ENCODE results near the gene RBM34. TPM values are rescaled to one million over a fixed set of nuclear protein-coding genes. Genes with fewer than 3 reads are reported as not detected.
"Not testable (repeated sequence)": the region's sequence is repeated elsewhere in the genome, so short reads cannot be mapped to it uniquely, and the experiment has no call there.

Gene RBM34
- total RNA-seq, 8 experiments from 2014 or later, result 111 to 157 (median 137) TPM

DNA sequence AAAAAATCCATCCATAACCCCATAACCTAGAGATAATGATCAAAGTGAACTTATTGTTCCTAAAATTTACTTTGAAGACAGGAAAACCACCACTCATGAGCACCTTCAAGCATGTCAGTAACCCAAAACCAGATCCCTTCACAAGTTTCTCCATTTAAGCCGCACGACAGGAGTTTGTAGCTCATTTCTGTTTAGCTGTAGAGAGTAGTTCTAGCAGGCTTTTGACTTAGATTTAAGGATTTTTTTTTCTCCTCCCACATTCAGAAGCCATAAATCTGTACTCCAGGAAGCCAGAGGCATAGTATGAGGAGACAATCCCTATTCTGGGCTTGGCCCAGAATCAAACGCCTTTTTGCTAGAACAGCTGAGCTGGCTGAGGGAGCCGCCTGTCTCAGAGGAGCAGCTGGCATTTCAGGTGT lies 58.0 kb downstream of the RBM34 start:
- in situ Hi-C loops (cut with MboI; ENCODE audit: low pct_unique_long_range_greater_than_20kb in 2 of 9, low sequenced_read_pairs in 9 of 9, unreplicated experiment in 9 of 9), result no loop called here
- H3K4me3 ChIP-seq, result no peak overlapping the region
- H3K27ac ChIP-seq, result no peak overlapping the region
- WGBS, 10 experiments, result 0 to 100% (median 88%) methylated on average over 1 to 4 of the region's 4 CpGs; no CpG with 5 or more reads in 3 of the 10 experiments
- H3K4me1 ChIP-seq (replicated peaks in 1 of 2), result peaks cover 6 to 9% of the 10 kb centered on the region in 2 donors
- ATAC-seq (replicated peaks in 6 of 8), result no peak

DNA sequence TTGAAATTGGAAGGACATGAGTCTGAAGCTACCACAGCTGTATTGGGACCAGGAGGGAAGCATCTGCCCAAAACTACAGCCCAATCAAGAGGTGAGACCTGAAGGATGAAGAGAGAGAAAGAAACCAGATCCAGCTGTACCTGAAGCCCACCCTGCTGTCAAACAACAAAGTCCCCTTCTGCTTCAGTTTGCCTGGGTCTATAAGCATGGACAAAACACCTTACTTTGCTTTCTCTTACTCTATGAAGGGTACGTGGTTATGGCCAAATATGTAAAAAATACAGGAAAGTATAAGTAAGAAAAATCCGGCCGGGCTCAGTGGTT lies 58.8 kb downstream of the RBM34 start:
- H3K27ac ChIP-seq, result no peak overlapping the region
- H3K4me3 ChIP-seq, result no peak overlapping the region
- no peak for ATAC-seq (replicated peaks in 6 of 8)
- 100% methylated on average over 3 of the region's 3 CpGs; no CpG with 5 or more reads in 7 of the 10 experiments for WGBS, 10 experiments
- H3K4me1 ChIP-seq (replicated peaks in 1 of 2), result peaks cover 6 to 9% of the 10 kb centered on the region in 2 donors
- in situ Hi-C loops (cut with MboI; ENCODE audit: low pct_unique_long_range_greater_than_20kb in 2 of 9, low sequenced_read_pairs in 9 of 9, unreplicated experiment in 9 of 9), result no loop called here

DNA sequence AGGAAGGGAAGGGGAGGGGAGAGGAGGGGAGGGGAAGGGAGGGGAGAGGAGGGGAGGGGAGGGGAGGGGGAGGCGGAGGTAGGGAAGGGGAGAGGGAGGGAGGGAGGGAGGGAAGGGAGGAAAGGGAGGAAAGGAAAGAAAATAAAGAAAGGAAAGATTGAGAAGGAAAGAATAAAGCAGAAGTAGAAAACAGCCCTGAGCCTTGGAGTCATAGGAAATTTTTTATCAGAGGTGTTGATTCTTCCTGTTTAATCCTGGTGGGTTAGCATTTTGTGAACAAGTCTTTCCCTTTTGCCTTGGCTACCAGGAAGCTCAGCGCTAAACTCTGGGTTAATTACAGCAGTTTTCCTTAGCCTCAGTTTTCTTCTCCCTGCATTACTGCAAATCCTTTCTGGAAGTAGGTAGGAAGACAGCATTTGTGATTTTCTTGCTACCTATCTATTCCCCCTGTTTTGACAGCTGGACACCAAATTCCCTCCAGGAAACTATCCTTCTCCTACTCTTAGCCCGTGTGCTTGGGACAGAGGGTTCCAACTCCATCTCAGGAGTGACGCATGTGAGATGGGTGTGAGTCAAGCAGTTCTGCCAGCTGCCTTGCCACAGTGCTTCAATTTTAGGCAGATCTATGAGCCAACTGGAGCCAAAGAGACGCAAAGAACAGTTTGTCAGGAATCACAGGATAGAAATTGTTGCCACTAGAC lies 59.3 kb downstream of the RBM34 start:
- Histone ChIP-seq H3K27ac (no peak overlapping the region), H3K4me3 (no peak overlapping the region), H3K4me1 (replicated peaks in 1 of 2) (peaks cover 6 to 9% of the 10 kb centered on the region in 2 donors)
- WGBS, 10 experiments, result 30 to 100% (median 100%) methylated on average over 1 to 4 of the region's 5 CpGs; no CpG with 5 or more reads in 2 of the 10 experiments
- in situ Hi-C loops (cut with MboI; ENCODE audit: low pct_unique_long_range_greater_than_20kb in 2 of 9, low sequenced_read_pairs in 9 of 9, unreplicated experiment in 9 of 9), result no loop called here
- ATAC-seq (replicated peaks in 6 of 8), result no peak

DNA sequence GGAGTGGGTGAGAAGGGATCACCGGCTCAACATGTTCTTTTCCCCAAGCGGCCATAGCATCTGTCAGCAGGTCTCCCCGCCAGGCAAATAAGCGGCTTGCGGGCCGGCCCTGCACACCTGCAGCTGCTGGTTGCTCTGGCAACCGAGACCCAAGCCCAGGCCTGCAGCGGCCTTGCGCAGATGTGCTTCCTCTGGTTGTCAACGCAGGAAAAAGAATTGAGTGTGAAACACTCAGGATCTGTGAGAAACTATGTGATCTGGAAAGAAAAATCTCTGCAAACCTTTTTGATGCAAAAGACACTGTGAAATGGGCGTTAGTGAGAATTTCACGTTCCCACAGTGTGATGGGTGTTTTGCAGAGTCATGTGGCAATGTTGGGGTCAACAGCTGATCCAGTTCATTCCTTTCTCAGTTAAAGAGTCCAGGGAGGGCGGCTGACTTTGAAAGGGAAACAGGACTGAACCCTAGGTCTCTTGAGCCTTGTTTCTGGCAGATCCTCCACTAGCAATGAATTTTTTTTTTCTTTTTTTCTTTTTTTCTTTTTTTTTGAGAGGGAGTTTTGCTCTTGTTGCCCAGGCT lies 60.8 kb downstream of the RBM34 start:
- H3K4me3 ChIP-seq, result no peak overlapping the region
- in situ Hi-C loops (cut with MboI; ENCODE audit: low pct_unique_long_range_greater_than_20kb in 2 of 9, low sequenced_read_pairs in 9 of 9, unreplicated experiment in 9 of 9), result no loop called here
- no peak for ATAC-seq (replicated peaks in 6 of 8)
- no peak overlapping the region for H3K27ac ChIP-seq
- WGBS, 10 experiments, result 32 to 79% (median 54%) methylated on average over 2 to 13 of the region's 13 CpGs
- H3K4me1 ChIP-seq (replicated peaks in 1 of 2), result peaks cover 6 to 9% of the 10 kb centered on the region in 2 donors

DNA sequence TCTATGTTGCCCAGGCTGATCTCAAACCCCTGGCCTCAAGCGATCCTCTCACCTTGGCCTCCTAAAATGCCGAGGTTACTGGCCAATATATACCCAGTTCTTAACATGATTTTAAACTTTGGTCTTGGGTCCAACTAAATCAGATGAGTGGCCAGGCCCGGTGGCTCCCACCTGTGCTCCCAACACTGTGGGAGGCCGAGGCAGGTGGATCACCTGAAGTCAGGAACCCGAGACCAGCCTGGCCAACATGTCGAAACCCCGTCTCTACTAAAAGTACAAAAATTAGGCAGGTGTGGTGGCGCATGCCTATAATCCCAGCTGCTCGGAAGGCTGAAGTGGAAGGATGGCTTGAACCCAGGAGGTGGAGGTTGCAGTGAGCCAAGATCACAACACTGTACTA lies 62.1 kb downstream of the RBM34 start:
- ATAC-seq (replicated peaks in 6 of 8), result no peak
- 89 to 100% (median 97%) methylated on average over 1 to 9 of the region's 9 CpGs; no CpG with 5 or more reads in 1 of the 10 experiments for WGBS, 10 experiments
- Histone ChIP-seq H3K4me1 (replicated peaks in 1 of 2) (peaks cover 0 to 4% of the 10 kb centered on the region in 2 donors), H3K27ac (no peak overlapping the region), H3K4me3 (no peak overlapping the region)
- in situ Hi-C loops (cut with MboI; ENCODE audit: low pct_unique_long_range_greater_than_20kb in 2 of 9, low sequenced_read_pairs in 9 of 9, unreplicated experiment in 9 of 9), result loop anchor here (10.0 to 25.0 kb wide), 8 partner anchors 362 to 987 kb away; partner anchors contain the start of genes IRF2BP2 (in 4 of the 9) and TARBP1 (in 2 of the 9)

DNA sequence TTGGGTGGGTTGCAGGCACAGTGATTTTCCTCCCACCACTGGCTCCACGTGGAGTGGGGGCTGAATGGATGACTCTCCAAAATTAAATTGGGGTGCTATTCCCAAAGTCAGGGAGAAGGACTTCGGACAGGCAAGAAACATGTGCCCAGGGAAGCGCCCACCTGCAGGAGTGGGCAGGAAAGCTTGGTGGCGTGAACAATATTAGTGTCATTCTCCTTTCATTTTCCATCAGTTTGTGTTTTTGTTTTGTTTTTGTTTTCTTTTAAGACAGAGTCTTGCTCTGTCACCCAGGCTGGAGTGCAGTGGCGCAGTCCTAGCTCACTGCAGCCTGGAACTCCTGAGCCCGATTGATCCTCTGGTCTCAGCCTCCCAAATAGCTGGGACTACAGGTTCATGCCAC lies 62.5 kb downstream of the RBM34 start:
- Histone ChIP-seq H3K27ac (no peak overlapping the region), H3K4me1 (replicated peaks in 1 of 2) (peaks cover 2 to 8% of the 10 kb centered on the region in 2 donors), H3K4me3 (no peak overlapping the region)
- in situ Hi-C loops (cut with MboI; ENCODE audit: low pct_unique_long_range_greater_than_20kb in 2 of 9, low sequenced_read_pairs in 9 of 9, unreplicated experiment in 9 of 9), result loop anchor here (10.0 to 25.0 kb wide), 8 partner anchors 361 to 986 kb away; partner anchors contain the start of genes IRF2BP2 (in 4 of the 9) and TARBP1 (in 2 of the 9)
- no peak for ATAC-seq (replicated peaks in 6 of 8)
- 14 to 100% (median 83%) methylated on average over 1 to 6 of the region's 6 CpGs for WGBS, 10 experiments

DNA sequence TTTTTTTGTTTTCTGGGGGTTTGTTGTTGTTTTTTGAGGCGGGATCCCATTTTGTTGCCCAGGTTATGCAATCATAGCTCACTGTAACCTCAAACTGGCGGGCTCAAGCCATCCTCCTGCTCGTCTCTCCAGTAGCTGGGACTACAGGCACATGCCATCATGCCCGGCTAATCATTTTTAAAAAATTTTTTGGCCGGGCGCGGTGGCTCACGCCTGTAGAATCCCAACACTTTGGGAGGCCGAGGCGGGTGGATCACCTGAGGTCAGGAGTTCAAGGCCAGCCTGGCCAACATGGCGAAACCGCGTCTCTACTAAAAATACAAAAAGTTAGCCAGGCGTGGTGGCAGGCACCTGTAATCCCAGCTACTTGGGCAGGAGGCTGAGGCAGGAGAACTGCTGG lies 63.5 kb downstream of the RBM34 start:
- in situ Hi-C loops (cut with MboI; ENCODE audit: low pct_unique_long_range_greater_than_20kb in 2 of 9, low sequenced_read_pairs in 9 of 9, unreplicated experiment in 9 of 9), result loop anchor here (10.0 to 25.0 kb wide), 8 partner anchors 360 to 985 kb away; partner anchors contain the start of genes IRF2BP2 (in 4 of the 9) and TARBP1 (in 2 of the 9)
- not testable (repeated sequence) for H3K4me3 ChIP-seq; H3K27ac ChIP-seq; ATAC-seq (replicated peaks in 6 of 8)
- 89 to 100% (median 97%) methylated on average over 1 to 14 of the region's 14 CpGs; no CpG with 5 or more reads in 3 of the 10 experiments for WGBS, 10 experiments
- H3K4me1 ChIP-seq (replicated peaks in 1 of 2), result peaks cover 8 to 12% of the 10 kb centered on the region in 2 donors

DNA sequence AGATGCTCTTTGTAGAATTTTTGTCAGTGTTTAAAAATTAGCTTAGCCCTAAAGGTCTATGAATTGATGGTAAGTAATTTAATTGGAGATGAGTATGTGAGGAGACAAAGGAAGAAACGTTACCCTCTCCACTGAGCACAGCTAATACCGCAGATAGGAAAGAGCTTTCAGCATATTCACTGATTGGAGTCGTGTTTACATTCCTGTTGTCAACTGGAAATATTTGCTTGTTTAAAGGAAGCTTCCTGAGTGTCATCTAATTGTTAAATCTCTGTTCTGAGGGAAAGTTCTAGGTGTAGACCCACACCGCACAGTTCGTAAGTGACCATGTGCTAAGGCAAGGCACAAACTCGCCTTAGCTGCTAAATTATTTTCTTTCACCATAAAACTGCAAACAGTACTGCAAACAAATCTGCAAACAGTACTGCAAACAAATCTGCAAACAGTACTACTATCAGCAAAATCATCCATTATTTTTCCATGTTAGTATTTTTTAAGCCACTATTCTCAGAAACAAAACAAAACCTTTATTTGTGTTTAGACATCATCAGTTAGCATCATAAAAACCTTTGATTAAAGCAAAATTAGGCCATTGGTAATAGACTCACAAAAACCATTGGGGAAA lies 65.0 kb downstream of the RBM34 start:
- no peak overlapping the region for H3K4me3 ChIP-seq
- no peak for ATAC-seq (replicated peaks in 6 of 8)
- H3K27ac ChIP-seq, result no peak overlapping the region
- in situ Hi-C loops (cut with MboI; ENCODE audit: low pct_unique_long_range_greater_than_20kb in 2 of 9, low sequenced_read_pairs in 9 of 9, unreplicated experiment in 9 of 9), result loop anchor here (10.0 to 25.0 kb wide), 8 partner anchors 359 to 984 kb away; partner anchors contain the start of genes IRF2BP2 (in 4 of the 9) and TARBP1 (in 2 of the 9)
- H3K4me1 ChIP-seq (replicated peaks in 1 of 2), result peaks cover 11 to 15% of the 10 kb centered on the region in 2 donors
- WGBS, 10 experiments, result 48 to 100% (median 76%) methylated on average over 3 to 6 of the region's 6 CpGs; no CpG with 5 or more reads in 1 of the 10 experiments

DNA sequence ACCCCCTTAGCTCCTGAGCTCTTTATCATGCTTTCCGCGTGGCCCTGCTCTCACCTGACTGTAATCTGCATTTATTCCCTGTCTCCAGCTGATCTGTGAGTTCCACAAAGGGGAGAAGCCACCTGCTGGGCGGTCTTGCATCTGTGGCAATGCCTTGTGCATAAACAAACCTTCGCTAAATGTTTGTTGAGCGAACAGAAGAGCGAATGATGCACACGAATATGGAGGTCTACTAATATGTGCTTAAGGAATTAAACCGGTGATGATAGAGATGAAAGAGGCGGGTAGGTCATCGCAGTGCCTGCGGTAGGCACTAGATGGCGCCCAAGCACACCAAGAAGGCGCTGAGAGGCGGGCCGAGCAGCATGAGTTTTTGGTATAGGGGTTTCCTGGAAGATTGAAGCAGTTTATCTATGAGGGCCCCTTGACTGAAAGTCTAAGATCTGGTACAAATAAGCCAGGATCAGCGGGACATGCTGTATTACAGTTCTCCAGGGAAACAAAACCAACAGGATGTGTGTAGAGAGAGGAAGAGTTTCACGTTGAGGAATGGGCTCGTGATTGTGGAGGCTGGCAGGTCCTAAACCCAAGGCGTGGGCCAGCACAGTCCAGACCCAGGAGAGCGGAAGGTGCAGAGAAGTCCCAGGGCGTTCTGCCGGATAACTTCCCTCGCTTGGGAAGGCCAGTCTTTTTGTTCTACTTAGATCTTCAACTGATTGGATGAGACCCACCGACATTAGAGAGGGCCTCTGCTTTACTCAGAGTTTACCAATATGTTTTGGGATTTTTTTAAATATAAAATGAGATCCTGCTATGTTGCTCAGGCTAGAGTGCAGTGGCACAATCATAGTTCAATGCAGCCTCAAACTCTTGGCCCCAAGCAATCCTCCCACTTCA lies 67.1 kb downstream of the RBM34 start:
- in situ Hi-C loops (cut with MboI; ENCODE audit: low pct_unique_long_range_greater_than_20kb in 2 of 9, low sequenced_read_pairs in 9 of 9, unreplicated experiment in 9 of 9), result loop anchor here (10.0 to 25.0 kb wide), 8 partner anchors 357 to 982 kb away; partner anchors contain the start of genes IRF2BP2 (in 4 of the 9) and TARBP1 (in 2 of the 9)

DNA sequence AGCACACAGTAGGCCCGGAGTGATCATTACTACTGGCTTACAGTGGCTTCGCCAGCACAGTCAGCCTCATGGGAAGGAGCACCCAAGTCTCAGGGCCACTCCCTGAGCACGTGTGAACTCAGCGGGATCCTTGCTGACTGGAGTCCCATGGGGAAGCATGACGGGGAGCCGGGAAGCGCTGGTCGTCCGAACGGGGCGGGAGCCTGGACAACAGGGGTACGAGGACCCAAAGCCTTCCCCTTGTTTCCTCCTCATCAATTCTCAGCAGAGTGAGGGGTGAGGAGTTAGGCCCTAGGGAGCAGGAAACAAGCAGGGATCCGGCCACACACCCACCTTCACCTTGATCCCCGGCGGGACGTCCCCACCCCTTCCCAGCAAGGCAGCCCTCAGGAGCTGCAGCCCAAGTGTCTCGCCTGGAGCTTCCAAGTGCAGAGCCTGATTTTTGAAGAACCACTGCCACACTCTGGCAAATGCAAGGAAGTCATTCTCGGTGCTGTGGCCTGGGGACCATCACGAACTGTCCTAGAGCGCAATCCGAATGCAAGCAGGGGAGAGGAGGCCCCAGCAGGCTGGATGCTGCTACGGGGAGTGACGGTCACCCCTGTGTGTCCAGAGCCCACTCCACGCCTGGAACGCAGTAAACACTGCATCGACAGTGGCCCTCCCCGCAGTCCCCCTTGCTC lies 67.9 kb downstream of the RBM34 start:
- Histone ChIP-seq H3K4me1 (replicated peaks in 1 of 2) (peaks cover 25 to 30% of the 10 kb centered on the region in 2 donors), H3K27ac (peak overlapping the region; percentile 4 to 35), H3K4me3 (peak overlapping the region in 3 of 5 donors; percentile 1 to 15 (median 4))
- peak; percentile 74 to 90 (median 82) for ATAC-seq (replicated peaks in 6 of 8)
- 0 to 80% (median 60%) methylated on average over 1 to 14 of the region's 27 CpGs; no CpG with 5 or more reads in 3 of the 10 experiments for WGBS, 10 experiments
- in situ Hi-C loops (cut with MboI; ENCODE audit: low pct_unique_long_range_greater_than_20kb in 2 of 9, low sequenced_read_pairs in 9 of 9, unreplicated experiment in 9 of 9), result loop anchor here (10.0 to 25.0 kb wide), 8 partner anchors 356 to 981 kb away; partner anchors contain the start of genes IRF2BP2 (in 4 of the 9) and TARBP1 (in 2 of the 9)

More for the DNA sequence above, 67.1 kb downstream of the RBM34 start:
- peaks cover 25 to 30% of the 10 kb centered on the region in 2 donors for H3K4me1 ChIP-seq (replicated peaks in 1 of 2)
- peak overlapping the region; percentile 4 to 35 for H3K27ac ChIP-seq
- peak; percentile 48 to 81 (median 66) for ATAC-seq (replicated peaks in 6 of 8)
- H3K4me3 ChIP-seq, result peak overlapping the region in 3 of 5 donors; percentile 1 to 15 (median 4)
- WGBS, 10 experiments, result 2 to 82% (median 39%) methylated on average over 1 to 24 of the region's 24 CpGs; no CpG with 5 or more reads in 1 of the 10 experiments

DNA sequence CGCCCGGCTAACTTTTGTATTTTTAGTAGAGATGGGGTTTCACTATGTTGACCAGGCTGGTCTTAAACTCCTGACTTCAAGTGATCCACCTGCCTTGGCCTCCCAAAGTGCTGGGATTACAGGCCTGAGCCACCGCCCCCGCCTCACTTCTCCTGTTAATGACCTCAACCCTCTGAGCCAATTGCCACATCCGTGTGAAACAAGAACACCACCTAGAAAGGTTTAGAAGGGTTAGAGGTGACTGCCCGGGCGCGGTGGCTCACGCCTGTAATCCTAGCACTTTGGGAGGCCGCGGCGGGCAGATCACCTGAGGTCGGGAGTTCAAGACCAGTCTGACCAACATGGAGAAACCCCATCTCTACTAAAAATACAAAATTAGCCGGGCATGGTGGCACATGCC lies 68.6 kb downstream of the RBM34 start:
- H3K4me1 ChIP-seq (replicated peaks in 1 of 2), result peaks cover 25 to 30% of the 10 kb centered on the region in 2 donors
- in situ Hi-C loops (cut with MboI; ENCODE audit: low pct_unique_long_range_greater_than_20kb in 2 of 9, low sequenced_read_pairs in 9 of 9, unreplicated experiment in 9 of 9), result loop anchor here (10.0 to 25.0 kb wide), 8 partner anchors 355 to 980 kb away; partner anchors contain the start of genes IRF2BP2 (in 4 of the 9) and TARBP1 (in 2 of the 9)
- 97 to 100% methylated on average over 1 to 14 of the region's 14 CpGs; no CpG with 5 or more reads in 8 of the 10 experiments for WGBS, 10 experiments
- H3K27ac ChIP-seq; ATAC-seq (replicated peaks in 6 of 8); H3K4me3 ChIP-seq: not testable (repeated sequence)
